GM18511 (cell line): ENCODE measurements around the gene ATXN1.
"Not testable (repeated sequence)": the region's sequence is repeated elsewhere in the genome, so short reads cannot be mapped to it uniquely, and the experiment has no call there.

ENCODE experiments used
- ATAC-seq: cut with Tn5 transposase; IDR thresholded peaks from one replicate; pipeline ENCODE4 v1.9.1; 2021; ENCODE audit warnings: mild to moderate bottlenecking, moderate library complexity; ENCODE audit not compliant: unreplicated experiment

The ATXN1 gene

DNA sequence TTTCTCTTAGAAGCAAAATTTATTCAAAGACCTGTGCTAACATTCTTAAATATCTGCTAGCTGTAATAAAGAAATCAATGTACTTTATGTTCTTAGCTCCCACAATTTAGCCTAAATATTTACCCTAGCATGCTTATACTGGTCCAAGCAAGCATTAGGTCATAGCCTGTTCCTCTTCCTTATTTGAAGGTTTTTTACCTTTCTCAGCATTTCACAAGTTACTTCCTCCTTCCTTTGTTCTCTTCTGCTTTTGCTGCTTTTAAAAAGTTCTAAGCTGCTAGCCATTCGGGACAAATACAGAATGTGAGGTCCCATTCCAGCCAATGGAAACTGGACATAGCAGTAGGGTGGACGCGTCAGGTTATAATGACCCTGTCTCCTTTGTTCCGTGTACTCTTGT, 354.7 kb downstream of the ATXN1 start:
- not testable (repeated sequence) for ATAC-seq

DNA sequence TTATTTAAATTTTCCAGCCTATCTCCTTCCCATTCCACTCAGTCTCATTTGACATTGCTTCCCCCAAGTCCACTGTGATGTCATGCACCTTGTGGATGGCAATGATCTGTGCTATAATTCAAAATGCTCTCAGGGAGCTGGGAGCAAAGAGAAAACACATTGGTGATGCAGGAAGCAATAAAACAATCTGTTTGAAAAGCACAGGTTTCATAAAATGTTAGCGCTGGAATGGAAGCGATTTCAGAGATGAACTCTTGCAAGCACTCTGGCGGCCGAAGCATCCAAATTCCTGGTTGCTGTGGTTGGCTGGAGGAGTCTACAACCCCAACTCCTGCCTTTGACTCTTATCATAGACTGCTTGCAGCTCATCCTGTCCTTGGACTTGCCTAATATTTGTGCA, 355.9 kb downstream of the ATXN1 start:
- ATAC-seq, result no peak

DNA sequence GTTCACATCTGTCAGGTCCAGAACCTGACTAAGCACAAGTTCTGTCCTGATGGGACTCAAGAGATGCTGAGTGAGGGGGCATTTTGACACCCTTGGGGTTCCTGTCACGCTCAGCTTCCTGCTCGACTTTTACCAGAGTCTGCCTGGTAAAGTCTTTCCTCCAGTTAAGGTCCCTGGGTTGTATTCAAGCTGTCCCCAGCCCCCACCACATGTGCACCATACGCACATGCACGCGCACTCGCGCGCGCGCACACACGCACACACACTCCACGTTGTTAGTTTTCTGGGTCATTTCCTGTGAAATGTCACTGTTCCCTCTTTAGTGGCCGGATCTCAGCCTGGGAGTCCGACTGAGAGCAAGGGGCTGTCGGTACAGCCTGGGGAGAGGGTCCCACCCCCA, 356.8 kb downstream of the ATXN1 start:
- no peak for ATAC-seq

DNA sequence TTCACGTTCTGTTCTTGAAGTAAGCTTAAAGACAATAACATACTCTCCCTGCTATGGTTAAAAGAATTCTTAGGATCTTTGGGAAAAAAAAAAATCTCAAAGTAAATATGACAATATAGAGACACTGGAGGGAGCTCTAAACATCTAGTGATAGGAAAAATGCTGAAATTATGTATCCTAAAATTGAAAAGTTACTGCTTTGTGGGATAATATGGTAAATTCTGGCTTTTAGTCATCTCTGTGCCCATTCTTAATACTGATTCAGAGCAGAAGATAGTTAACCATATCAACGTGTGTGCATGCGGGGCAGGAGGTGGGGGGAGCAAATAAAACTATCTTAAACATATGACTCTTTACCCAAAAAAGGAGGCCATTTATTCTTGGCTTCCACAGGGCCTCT, 357.4 kb downstream of the ATXN1 start:
- ATAC-seq, result no peak

DNA sequence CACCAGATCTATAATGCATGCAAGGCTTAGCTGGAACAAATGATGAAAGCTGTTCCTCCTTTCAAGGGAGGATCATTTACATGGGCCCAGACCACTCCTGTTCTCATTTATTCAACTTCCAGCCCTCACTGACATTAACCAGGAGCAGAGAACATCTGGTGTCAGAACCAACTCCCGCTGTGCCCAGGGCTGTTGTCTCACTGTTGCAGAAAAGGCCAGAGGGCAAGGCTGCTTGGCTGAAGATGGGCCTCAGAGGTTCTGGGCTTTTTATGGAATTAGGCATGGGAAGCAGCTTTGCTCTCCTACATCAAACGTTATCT, 358.7 kb downstream of the ATXN1 start:
- no peak for ATAC-seq

DNA sequence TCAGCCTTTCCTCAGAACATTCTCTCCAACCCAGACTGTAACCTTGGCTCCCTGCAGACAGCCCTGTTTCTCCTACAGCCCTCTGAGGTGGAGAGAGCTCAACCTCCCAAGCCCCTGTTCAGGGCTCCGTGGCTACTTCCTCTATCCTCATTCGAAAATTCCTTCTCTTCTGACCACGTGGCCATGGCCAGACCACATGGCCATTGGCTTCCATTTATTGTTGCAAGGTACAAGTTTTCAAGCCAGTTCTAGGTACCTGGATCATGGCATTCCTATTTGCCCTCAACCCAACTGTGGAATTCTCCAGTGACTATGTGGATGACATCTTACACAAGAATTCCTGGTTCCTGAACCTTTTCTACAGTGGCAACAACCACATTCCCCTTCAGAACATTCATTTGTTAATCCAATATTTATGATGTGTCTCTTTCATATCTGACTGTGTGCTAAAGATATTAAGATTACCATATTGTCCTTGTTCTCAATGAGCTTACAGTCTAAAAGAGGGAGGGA, 361.0 kb downstream of the ATXN1 start:
- ATAC-seq, result no peak

DNA sequence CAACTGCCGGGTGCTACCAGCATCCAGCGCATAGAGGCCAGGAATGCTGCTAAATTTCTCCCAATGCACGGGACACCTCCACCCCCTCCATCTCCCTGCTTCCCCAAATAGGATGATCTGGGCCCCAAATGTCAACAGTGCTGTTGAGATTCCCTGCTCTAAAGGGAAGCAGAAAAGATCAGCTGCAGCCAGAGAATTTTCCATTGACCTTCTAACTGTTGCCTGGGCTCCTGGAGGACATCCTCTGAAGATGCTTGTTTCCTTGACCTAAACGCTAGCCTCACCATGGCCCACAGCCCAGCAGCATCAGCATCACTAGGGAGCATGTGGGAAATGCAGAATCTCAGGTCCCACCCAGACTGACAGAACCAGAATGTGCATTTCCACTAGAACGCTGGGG, 361.6 kb downstream of the ATXN1 start:
- ATAC-seq, result no peak

DNA sequence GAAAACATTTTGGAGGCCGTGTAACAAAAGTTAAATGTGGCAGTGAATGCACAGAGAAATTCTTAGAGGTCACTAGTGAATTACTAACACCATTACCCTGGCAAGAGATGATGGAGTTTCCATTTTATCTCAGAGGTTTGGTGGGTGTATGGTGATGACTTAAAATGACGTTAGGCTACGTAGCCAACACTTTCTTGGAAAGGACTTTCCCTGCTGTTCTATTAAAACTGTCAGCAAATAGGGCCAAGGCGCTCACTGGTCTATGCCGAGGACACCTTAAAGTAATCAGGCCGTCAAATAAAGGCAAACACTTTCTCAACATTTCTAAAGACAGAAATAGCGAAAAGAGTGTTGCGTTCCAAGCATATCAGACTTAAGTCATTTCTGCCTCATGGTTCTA, 362.1 kb downstream of the ATXN1 start:
- no peak for ATAC-seq

DNA sequence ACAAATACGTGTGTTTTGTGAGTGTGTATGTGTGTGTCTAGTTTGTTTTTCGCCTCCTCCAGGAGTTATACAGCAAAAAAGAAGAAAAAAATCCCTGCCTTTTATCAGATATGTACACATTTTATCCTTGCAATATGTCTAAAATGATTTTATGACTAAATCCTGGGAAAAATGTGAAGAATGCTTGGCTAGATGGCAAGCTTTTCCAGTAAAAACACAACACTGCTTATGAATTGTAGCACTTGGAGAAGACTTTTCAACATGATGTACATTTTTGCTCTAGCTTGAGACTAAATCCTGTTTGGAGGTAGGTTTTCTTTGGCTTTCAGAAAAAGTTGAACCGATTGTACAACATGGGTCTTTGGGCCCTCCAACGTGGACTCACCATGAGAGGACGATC, 362.7 kb downstream of the ATXN1 start:
- no peak for ATAC-seq

DNA sequence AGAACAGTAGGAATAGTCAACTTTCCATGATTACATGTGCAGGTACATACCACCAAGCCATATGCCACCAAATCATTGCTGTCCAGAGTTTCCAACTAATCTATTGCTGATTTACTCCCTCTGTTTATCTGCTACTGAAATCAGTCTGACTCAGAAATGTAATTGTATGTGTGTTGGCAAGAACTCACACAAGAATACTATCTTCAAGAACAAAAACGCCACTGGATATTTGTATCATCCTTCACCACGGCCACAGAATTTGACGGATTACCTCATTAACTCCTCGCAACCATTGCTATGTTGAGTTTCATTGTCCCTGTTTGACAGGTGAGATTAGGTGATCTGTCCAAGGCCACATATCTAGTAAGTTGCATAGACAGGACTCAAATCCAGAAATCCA, 363.6 kb downstream of the ATXN1 start:
- ATAC-seq, result no peak

DNA sequence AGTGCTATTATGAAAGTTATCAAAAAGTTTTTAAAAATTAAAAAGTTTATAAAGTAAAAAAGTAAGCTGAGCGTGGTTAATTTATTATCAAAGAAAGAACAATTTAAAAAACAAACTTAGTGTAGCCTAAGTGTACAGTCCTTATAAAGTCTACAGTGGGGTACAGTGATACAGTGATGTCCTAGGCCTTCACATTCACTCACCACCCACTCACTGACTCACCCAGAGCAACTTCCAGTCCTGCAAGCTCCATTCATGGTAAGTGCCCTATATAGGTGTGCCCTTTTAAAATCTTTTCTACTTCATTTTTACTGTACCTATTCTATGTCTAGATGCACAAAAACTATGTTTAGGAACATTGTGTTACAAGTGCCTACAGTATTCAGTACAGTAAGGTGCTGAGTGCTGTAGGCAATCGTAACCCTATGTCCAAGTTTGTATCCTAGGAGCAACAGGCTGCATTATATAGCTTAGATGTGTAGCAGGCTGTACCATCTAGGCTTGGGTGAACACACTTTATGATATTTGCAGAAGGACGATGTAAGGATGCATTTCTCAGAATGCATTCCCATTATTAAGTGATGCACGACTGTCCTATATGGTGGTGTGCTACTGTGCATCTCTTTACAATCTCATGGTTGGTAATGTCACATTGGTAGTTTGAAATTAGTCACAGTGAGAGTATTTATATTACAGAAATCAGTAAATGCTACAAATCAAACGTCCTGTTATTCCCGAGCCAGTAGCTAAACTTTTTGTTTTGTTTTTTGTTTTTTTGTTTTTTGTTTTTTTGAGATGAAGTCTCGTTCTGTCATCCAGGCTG, 364.6 kb downstream of the ATXN1 start:
- ATAC-seq, result no peak

DNA sequence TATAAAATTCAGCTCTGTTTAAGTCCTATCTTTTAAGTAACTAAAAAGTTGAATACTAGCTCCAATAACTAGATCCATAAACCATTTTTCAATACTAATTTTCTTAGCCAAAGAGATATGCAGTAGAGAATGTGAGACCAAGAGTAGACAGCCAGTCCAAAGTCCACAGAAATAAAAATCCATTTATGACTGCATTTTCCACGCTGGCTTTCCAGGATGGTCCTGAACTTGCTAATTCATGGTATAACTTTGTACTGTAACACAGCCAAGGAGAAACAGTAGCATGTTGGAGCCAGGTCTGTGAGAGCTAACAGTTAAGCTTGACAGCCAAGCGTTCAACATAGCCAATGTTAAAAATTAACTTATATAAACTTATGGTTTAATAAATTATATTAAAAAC, 366.6 kb downstream of the ATXN1 start:
- ATAC-seq, result no peak

DNA sequence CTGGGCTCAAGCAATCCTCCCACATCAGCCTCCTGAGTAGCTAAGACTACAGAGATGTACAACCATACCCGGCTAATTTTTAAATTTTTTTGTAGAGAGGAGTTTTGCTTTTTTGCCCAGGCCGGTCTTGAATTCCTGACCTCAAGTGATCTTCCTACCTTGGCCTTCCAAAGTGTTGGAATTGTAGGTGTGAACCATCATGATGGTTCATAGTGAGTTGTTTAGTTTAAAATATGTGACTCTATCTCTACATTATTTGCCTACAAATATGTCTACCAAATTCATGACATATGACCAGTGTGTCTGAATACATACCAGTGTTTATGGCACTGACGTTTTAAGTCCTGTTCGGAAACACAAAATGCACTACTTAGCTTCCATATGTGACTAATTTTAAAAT, 367.9 kb downstream of the ATXN1 start:
- ATAC-seq, result no peak

DNA sequence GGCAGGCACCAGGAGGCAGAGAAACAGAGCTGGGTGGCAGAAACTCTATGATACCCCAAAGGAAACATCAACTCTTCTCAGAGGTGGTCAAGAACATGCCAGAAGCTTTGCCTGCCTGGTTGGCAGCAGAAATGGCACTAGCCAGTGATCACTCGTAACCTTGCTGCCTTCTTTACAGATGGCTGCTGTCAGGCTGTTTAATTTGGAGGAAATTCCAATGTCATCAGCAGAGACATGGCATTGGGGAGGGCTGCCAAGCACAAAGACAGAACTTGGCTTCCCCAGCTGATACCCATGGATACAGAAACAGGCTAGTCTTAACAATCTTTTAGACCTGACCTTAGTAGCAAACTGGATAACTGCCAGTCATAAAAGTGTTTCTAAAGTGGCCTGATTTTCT, 369.2 kb downstream of the ATXN1 start:
- no peak for ATAC-seq

DNA sequence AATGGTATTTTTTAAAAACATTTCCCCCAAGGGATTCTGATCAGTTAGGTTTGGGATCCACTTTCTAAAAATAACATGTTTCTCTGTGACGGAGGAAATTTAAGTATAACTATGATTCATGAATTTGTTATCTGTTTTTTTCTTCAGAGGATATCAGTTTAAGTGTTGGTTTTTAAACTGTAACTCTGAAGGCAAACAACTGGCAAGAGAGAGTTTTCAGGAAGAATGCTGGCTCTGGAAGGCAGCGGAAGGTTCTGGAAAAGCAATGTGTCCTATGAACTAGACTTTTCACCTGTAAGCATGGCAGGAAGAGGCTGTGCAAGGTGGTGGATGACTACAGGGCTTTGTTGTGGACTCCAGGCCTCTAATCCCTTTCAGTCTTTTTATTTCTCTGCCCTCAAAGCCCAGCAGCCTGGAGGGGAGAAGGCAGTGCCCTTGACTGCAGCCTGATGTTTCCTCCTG, 369.8 kb downstream of the ATXN1 start:
- ATAC-seq, result no peak

DNA sequence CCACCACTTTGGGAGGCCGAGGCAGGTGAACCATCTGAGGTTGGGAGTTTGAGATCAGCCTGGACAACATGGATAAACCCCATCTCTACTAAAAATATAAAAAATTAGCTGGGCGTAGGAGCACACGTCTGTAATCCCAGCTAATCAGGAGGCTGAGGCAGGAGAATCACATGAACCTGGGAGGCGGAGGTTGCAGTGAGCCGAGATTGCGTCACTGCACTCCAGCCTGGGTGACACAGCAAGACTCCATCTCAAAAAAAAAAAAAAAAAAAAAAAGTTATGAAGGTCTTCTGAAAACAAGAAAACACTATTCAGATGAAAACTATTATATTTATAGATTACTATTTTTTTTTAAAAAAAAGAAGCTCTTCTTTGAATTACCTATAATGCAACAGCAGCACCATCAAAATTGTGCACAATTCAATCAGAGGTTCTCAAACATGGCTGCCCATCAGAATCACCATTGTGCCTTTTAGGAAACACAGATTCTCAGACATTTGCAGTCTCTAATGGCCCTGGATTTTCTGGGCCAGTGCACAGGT, 370.3 kb downstream of the ATXN1 start:
- ATAC-seq, result not testable (repeated sequence)

DNA sequence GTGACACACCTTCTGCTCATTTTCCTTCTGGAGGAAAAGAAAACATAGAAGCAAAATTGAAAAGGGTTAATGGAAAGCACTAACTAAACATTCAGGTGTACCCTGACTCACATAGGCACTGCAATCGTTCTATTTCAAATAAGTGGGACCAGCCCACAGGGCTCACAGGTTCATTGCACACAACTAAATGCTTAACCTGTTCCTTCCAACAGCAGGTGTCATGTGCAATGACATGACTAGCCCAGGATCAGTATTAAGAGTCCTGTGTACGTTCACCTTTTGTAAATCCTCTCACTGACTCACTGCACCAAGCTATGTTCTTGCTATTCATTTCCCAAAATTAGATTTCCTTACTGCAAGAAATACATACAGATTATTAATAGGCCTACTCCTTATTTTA, 371.6 kb downstream of the ATXN1 start:
- ATAC-seq, result no peak

DNA sequence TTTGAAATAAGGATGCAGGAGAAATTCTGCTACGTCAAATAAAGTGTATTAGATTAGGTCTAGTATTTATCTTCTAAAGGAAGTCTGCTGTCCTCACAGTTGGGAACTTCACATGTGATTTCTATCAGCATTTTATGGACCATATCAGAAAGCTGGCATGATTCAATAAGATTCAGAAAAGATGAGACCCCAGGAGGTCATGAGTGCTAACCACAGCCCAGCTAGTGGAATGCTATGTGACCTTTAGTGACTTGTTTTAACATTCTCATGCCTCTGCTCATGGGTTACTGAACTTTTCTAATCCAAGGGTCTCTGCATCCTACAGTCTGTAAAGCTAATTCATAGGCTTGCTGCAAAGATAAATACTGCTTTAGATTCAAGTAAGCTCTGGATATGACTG, 372.8 kb downstream of the ATXN1 start:
- no peak for ATAC-seq

DNA sequence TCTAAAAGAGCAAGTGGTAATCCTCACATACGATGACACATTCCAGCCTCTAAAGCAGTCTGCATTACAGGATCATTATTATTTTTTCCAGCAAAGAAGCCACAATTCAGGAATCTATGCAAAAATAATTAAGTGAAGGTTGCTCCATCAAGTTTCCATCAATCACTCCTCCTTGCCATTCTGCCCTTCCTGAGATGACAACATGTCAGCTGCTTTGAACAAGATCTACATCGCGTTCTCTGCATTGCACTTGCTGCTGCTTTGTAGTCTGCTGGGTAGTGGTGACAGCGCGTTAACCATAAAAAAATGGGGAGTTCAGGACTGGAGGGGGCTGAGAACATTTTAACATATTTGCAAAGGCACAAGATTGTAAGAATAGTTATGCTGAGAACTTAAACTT, 375.2 kb downstream of the ATXN1 start:
- no peak for ATAC-seq

DNA sequence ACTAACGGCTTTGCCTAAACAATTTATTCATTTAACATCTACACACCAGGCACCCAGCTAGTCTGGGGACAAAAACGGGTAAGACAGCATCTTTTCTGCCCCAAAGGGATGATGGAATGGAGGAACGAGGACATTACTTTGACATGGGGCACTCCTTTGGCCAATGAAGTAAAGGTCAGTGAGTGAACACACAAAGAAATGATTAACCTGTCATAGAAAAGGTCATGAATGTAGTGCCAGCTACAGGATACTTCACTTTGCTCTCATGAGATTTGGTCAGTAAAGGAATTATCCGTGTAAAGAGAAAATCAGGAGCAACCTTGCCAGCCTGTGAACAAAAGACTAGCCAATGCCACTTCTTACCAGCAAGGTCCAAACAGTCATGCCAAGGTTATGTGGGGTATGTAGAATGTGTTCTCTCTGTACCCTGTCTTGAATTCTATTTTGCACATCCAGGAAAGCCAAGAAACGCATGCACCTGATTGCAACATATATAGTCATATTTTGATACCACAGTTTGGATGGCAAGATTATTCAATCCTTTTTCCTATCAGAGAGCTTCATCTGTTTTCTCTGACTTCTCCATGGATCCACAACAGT, 377.6 kb downstream of the ATXN1 start:
- no peak for ATAC-seq

DNA sequence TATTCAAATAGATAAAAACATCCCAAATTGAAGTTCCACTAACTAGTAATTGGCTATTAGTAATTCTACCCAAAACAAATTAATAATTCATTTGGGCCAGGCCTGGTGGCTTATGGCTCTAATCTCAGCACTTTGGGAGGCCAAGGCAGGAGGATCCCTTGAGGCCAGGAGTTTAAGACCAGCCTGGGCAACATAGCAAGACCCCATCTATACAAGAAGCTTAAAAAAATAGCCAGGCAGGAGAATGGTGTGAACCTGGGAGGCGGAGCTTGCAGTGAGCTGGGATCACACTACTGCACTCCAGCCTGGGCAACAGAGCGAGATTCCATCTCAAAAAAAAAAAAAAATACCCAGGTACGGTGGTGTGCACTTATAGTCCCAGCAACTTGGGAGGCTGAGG, 379.3 kb downstream of the ATXN1 start:
- not testable (repeated sequence) for ATAC-seq

DNA sequence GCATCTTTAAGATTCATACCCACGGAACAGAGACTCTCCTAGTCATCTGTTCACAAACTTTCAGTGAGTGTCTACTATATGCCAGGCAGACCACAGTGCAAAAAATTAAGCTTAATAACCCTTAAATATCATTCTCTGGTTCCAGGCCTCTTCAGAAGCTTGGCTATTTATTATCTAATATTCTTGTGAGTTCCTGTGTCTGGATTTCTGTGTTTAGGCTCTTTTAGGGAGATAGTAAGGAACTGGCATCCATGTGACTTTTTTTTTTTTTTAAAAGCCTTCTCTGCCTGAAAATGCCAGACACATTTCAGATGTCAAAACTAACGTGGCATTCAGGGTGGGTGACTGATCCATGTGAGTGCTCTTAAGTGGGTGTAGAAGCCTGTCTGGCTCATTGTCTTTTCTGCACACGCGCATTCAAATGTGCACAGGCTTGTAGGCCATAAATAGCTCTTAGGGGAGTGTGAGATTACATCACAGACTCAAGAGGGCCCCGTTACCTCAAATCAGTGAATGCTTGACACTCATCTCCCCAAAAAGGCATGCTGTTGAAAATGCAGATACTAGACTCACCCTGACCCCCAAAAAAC, 380.9 kb downstream of the ATXN1 start:
- ATAC-seq, result no peak
